ENCODE data around the gene MAML2.
A peak's percentile ranks its signal among the peaks of the same experiment; 100 is the strongest.
"Not testable (repeated sequence)": the region's sequence is repeated elsewhere in the genome, so short reads cannot be mapped to it uniquely, and the experiment has no call there.

Gene MAML2

DNA sequence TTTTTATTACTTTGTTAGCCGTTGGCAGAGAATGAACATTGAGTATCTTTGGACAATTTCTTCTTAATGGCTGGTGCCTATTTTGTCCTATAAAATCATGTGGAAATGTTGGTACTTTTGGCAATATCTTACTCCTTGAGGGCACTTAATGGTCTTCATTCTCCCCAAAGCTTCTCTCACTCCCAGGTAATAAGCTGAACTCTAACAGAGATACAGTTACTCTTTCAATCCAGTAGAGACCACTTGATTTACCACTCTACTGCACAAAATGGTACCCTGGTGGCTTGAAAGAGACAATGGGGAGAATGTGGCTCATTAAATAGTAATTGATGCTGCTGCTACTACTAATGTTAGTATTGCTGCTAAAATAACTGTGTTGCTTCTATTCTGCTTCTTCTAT is 53.0 kb downstream of the MAML2 start:
- Mint-ChIP-seq H3K36me3 (ENCODE audit: insufficient read depth) (no peaks in the 10 kb centered on the region), H3K9me3 (no peaks in the 10 kb centered on the region), H3K27me3 (no peaks in the 10 kb centered on the region), H3K4me1 (ENCODE audit: low read depth in 2 of 2) (peaks cover 8 to 34% of the 10 kb centered on the region in 2 donors), H3K4me3 (no peak overlapping the region), H3K27ac (no peak overlapping the region)
- DNase-seq (no peak), ATAC-seq (replicated peaks) (no peak)

DNA sequence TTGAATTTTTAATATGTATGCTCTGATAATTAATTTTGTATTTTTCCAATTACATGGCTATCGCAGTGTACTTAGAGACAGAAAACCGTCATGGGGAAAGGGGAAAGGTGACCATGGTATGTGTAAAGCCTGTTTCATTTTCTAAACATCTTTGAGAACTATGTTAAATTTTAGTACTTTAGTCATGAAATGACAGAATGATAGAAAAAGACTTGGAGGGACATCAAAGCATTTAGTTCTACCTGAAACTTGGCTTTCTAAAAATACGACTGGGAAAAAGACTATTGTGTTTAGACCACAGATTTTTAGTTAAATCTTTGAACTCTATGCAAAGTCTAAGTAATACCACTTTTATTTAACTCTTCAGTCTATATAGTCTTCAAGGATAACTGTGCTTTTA is 54.1 kb downstream of the MAML2 start:
- H3K36me3 Mint-ChIP-seq (ENCODE audit: insufficient read depth): no peaks in the 10 kb centered on the region
- H3K4me1 Mint-ChIP-seq (ENCODE audit: low read depth in 2 of 2): peaks cover 17 to 32% of the 10 kb centered on the region in 2 donors
- H3K27me3 Mint-ChIP-seq: no peaks in the 10 kb centered on the region
- no peak overlapping the region for H3K4me3 Mint-ChIP-seq
- no peak overlapping the region for H3K27ac Mint-ChIP-seq
- H3K9me3 Mint-ChIP-seq: no peaks in the 10 kb centered on the region
- ATAC-seq (replicated peaks) (no peak), DNase-seq (no peak)

DNA sequence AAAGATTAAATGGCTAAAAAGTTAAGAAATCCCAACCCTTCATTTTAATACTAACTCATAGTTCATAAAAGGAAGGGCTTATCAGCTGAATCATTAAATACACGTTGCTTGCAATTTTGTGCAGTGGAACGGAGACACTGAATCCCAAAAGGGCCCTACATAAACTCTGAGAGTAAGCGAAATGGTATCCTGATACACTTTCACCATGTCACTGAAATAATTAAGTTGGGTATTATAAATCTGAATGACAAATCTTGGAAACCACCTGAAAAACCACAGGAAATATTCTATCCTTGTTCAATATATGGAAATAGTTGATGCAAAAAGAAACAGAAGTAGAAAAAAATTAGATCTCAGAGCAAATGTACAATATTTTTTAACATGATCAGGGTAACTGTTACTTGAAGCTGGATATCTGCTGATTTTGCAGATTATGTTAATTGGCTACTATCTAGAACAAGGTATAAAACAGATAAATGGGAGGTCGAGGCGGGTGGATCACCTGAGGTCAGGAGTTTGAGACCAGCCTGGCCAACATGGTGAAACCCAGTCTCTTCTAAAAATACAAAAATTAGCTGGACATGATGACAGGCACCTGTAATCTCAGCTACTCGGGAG is 55.1 kb downstream of the MAML2 start:
- DNase-seq (no peak), ATAC-seq (replicated peaks) (no peak)
- Mint-ChIP-seq H3K4me3 (no peak overlapping the region), H3K27ac (no peak overlapping the region), H3K9me3 (no peaks in the 10 kb centered on the region), H3K27me3 (no peaks in the 10 kb centered on the region), H3K4me1 (ENCODE audit: low read depth in 2 of 2) (peaks cover 16 to 30% of the 10 kb centered on the region in 2 donors), H3K36me3 (ENCODE audit: insufficient read depth) (no peaks in the 10 kb centered on the region)

DNA sequence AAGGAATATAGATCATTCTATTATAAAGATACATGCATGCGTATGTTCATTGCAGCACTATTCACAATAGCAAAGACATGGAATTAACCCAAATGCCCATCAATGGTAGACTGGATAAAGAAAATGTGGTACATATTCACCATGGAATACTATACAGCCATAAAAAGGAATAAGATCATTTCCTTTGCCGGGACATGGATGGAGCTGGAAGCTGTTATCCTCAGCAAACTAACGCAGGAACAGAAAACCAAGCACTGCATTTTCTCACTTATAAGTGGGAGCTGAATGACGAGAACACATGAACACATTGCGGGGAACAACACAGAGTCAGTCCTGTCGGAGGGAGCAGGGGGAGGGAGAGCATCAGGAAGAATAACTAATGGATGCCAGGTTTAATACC is 57.0 kb downstream of the MAML2 start:
- not testable (repeated sequence) for H3K4me3 Mint-ChIP-seq; H3K27me3 Mint-ChIP-seq; DNase-seq; H3K9me3 Mint-ChIP-seq; H3K36me3 Mint-ChIP-seq (ENCODE audit: insufficient read depth); H3K27ac Mint-ChIP-seq; ATAC-seq (replicated peaks)
- H3K4me1 Mint-ChIP-seq (ENCODE audit: low read depth in 2 of 2): peaks cover 13 to 32% of the 10 kb centered on the region in 2 donors

DNA sequence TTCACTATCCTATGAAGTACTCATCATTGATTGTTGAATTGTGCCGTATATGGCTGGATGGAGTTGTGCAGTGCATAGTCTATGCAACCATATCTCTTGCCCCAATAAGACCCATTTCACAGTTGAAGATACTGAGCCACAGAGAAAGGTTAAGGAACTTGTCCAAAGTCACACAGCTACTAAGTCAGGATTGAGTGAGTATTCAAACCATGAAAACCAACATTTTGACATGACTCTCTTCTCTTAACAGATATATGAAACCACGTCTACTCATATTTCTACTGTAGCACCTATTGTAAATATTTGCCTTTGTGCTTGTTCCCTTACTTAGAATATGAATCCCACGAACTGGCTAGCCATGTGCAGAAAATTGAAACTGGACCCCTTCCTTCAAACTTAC is 58.1 kb downstream of the MAML2 start:
- H3K4me1 Mint-ChIP-seq (ENCODE audit: low read depth in 2 of 2): peaks cover 13 to 32% of the 10 kb centered on the region in 2 donors
- no peak overlapping the region for H3K4me3 Mint-ChIP-seq
- ATAC-seq (replicated peaks) (no peak), DNase-seq (no peak)
- H3K36me3 Mint-ChIP-seq (ENCODE audit: insufficient read depth): peaks cover 3% of the 10 kb centered on the region
- no peaks in the 10 kb centered on the region for H3K9me3 Mint-ChIP-seq
- no peaks in the 10 kb centered on the region for H3K27me3 Mint-ChIP-seq
- H3K27ac Mint-ChIP-seq: no peak overlapping the region

DNA sequence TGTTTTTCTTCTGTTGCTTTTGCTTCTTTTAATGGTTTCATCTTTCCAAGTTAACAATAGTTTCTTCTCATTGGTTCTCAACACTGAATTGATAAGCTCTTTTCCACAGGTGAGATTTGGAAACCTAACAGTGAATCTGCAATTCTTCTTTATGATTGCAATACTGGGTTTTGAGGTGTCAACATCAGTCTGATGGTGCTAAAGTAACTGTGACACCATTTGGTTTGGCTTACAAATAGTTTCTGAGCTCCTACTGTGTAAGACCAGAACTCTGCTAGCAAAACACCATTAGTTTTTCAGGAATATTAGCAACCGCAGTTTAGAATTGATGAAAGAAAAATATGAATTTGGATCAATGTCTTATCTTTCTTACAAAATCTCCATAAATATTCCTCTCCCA is 58.6 kb downstream of the MAML2 start:
- Mint-ChIP-seq H3K9me3 (no peaks in the 10 kb centered on the region), H3K4me1 (ENCODE audit: low read depth in 2 of 2) (peaks cover 13 to 32% of the 10 kb centered on the region in 2 donors), H3K4me3 (no peak overlapping the region), H3K36me3 (ENCODE audit: insufficient read depth) (peaks cover 3% of the 10 kb centered on the region), H3K27ac (no peak overlapping the region), H3K27me3 (no peaks in the 10 kb centered on the region)
- ATAC-seq (replicated peaks): no peak
- no peak for DNase-seq

DNA sequence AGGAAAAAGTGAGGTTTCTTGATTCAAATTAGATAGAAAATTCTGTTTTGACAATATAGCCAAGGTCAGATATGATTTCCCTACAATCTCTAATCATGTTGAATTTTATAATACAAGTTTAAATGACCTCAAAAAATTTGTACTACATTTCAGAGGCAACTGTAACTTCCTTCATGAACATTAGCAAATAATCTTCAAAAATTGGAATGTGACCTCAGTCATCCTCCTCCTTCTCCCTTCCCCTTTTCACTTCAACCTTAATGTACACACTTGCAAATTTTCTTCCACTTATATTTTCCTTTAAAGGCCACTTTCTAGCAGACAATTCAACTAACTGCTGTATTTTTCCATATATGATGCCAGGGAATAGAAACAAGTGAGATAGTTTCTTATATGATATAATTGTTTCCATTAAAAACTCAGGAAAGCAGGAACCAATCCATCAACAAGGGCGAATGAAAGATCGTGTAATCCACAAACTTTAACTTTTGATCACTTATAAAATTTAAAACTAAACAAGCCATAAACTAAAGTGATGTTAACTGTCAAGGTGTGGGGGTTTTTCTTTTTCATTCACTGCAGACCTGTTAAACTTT is 60.3 kb downstream of the MAML2 start:
- no peak for DNase-seq
- Mint-ChIP-seq H3K4me1 (ENCODE audit: low read depth in 2 of 2) (peaks cover 18 to 36% of the 10 kb centered on the region in 2 donors), H3K36me3 (ENCODE audit: insufficient read depth) (peaks cover 3% of the 10 kb centered on the region), H3K9me3 (no peaks in the 10 kb centered on the region), H3K4me3 (no peak overlapping the region), H3K27me3 (no peaks in the 10 kb centered on the region), H3K27ac (no peak overlapping the region)
- ATAC-seq (replicated peaks): no peak

DNA sequence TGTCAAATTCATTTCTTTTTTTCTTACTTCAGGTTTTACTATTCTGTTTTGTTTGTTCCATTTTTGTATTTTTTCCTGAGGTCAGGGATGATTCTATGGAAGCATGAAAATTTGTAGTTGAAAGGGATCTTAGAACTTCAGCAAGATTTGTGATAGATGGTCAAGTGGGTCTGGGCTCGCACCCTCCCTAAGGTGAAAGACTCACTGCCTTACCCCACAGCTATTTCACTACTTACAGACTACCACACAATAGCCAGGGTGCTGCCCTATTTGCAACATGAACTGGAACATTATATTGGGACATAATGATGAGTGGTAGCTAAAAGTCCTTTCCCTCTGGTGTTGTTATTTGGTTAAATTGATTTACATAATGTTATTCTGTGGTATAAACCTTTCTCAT is 62.6 kb downstream of the MAML2 start:
- no peak for DNase-seq
- no peaks in the 10 kb centered on the region for H3K9me3 Mint-ChIP-seq
- H3K27me3 Mint-ChIP-seq: no peaks in the 10 kb centered on the region
- no peak overlapping the region for H3K4me3 Mint-ChIP-seq
- H3K4me1 Mint-ChIP-seq (ENCODE audit: low read depth in 2 of 2): peaks cover 17 to 33% of the 10 kb centered on the region in 2 donors
- ATAC-seq (replicated peaks): no peak
- peaks cover 6% of the 10 kb centered on the region for H3K36me3 Mint-ChIP-seq (ENCODE audit: insufficient read depth)
- H3K27ac Mint-ChIP-seq: no peak overlapping the region

DNA sequence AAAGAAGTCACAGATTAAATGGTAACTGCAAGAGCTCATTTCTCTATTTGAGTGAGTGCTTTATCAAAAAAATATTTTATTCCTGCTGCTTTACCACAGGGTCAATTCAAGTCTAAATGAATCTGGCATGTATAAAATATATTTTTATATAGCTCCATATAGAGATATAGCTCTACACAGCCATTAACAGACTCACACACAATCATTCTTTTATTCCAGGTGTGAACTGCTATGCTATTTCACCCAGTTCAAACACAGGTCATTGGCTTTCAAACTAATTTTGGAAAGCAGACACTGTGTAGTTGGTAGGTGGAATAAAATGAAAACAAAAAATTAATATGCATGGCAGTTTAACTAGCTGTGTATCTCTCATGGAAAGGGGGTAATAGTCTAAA is 63.1 kb downstream of the MAML2 start:
- Mint-ChIP-seq H3K4me1 (ENCODE audit: low read depth in 2 of 2) (peaks cover 16 to 27% of the 10 kb centered on the region in 2 donors), H3K4me3 (no peak overlapping the region), H3K36me3 (ENCODE audit: insufficient read depth) (peaks cover 6% of the 10 kb centered on the region), H3K9me3 (no peaks in the 10 kb centered on the region), H3K27ac (no peak overlapping the region), H3K27me3 (no peaks in the 10 kb centered on the region)
- ATAC-seq (replicated peaks) (no peak), DNase-seq (no peak)

DNA sequence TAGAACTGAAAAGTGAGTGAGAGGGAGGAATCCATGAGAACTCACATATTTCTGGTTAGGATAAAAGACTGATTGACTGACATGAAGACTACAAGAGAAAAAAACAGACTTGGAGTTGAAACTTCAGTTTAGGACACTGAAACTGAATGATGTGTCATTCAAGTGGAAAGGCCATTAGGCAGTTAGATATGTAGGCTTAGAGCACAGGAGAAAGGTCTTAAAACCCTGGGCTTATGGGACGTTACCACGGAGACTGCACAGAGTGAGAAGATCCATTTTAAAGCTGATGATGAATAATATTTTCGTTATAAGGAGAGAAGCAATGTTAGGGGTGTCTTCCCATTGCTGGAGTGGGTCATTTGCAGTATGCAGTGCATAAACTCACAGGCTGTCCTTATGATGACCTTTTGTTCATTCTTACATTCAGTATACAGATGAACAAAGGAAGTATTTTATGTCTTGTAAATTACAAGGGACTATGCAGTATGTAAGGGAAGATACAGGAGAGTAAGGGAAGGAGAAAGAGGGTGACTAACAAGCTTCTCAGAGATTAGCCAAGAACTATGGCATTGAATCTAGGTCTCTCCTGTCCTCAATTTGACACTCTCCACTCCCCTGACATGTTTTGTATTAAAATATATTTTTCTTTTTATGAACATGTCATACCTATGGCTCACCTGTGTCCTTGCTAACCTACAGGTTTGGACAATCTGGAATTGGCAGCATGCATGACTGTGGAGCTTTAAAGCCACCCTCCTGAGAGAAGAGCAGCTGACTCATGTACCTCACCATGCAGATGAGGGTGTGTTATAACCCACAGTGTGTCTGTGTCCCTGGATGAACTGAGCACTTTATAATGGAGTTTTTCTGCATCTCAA is 63.7 kb downstream of the MAML2 start:
- ATAC-seq (replicated peaks): no peak
- H3K4me1 Mint-ChIP-seq (ENCODE audit: low read depth in 2 of 2): peaks cover 12 to 23% of the 10 kb centered on the region in 2 donors
- peaks cover 6% of the 10 kb centered on the region for H3K36me3 Mint-ChIP-seq (ENCODE audit: insufficient read depth)
- no peak for DNase-seq
- H3K9me3 Mint-ChIP-seq: no peaks in the 10 kb centered on the region
- H3K27ac Mint-ChIP-seq: no peak overlapping the region
- no peak overlapping the region for H3K4me3 Mint-ChIP-seq
- no peaks in the 10 kb centered on the region for H3K27me3 Mint-ChIP-seq

DNA sequence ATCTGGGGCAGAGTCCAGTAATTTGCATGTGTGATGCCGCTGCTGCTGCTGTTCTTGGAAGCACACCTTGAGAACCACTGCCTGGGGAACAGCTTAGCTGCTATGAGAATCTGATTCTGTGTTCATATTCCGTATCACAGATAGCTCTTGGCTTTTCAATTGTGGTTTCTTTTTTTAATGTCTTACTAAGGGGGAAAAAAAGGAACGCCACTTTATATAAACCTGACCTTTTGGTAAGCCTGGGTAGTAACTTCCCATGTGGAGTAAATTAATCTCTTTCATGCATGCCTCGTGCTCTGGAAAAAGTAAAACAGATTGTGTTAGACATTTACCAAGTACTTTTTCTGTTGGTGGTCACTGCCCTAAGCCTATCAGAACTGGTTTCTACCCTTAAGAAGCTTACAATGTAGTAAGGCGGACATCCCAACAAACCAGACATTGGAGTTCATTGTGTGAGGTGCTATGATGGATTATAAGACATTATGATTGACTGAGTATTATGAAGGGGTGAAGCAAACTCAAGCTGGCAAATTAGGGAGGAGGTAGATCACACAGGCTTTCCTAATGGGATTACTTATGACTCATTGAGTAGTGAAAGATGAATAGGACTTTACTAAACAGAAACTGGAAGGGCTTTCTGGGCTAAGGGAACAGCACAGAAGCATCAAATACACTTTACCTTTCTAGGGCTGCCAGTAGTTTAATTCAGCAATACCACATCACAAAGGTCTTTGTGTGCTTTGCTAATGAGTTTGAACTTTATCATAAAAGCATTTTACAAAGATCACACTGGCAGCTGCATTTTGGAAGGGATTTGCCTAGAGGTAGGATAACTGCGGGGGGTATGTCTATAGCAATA is 64.7 kb downstream of the MAML2 start:
- no peaks in the 10 kb centered on the region for H3K9me3 Mint-ChIP-seq

DNA sequence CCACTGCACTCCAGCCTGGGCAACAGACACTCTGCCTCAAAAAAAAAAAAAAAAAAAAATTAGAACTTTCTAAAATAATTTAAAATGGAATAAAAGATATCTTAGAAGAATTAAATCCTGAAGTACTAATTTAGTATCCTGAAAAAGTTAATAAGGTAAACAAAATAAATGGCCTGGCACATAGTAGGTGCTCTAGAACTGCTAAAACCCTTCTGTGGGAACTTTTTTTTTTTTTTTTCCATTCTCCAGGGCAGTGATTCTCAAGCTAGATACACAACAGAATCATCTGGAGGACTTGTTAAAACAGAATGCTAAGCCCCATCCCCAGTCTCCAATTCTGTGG is 65.3 kb downstream of the MAML2 start:
- DNase-seq: no peak
- Mint-ChIP-seq H3K4me1 (ENCODE audit: low read depth in 2 of 2) (peaks cover 6 to 11% of the 10 kb centered on the region in 2 donors), H3K27ac (no peak overlapping the region), H3K9me3 (no peaks in the 10 kb centered on the region), H3K36me3 (ENCODE audit: insufficient read depth) (peaks cover 6% of the 10 kb centered on the region), H3K4me3 (no peak overlapping the region), H3K27me3 (no peaks in the 10 kb centered on the region)
- no peak for ATAC-seq (replicated peaks)

More for the DNA sequence above, 64.7 kb downstream of the MAML2 start:
- DNase-seq: no peak
- Mint-ChIP-seq H3K36me3 (ENCODE audit: insufficient read depth) (peaks cover 6% of the 10 kb centered on the region), H3K4me1 (ENCODE audit: low read depth in 2 of 2) (peaks cover 5 to 14% of the 10 kb centered on the region in 2 donors), H3K27me3 (no peaks in the 10 kb centered on the region), H3K4me3 (no peak overlapping the region), H3K27ac (peak overlapping the region in 1 of 2 donors; percentile 11)
- no peak for ATAC-seq (replicated peaks)

DNA sequence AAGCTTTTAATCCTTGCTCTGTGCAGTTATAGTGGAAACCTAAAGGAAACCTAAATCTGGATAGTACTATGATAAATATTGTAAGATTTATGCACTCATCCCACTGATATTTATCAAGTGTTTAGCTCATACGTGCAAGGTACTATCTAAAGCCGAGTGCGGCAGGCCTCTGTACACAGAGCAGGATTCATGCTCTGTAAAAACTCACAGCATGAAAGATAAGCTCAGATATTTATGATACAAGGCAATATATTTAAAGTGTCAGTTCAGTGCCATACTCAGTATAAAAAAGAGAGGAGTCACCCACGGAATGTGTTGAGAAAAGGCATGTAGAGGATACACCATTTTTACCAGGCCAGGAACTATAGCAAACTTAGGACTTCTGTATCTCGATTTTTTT is 66.2 kb downstream of the MAML2 start:
- H3K9me3 Mint-ChIP-seq: no peaks in the 10 kb centered on the region
- no peak overlapping the region for H3K27ac Mint-ChIP-seq
- H3K27me3 Mint-ChIP-seq: no peaks in the 10 kb centered on the region
- peaks cover 8% of the 10 kb centered on the region in 2 donors for H3K4me1 Mint-ChIP-seq (ENCODE audit: low read depth in 2 of 2)
- H3K36me3 Mint-ChIP-seq (ENCODE audit: insufficient read depth): peaks cover 6% of the 10 kb centered on the region
- ATAC-seq (replicated peaks) (no peak), DNase-seq (no peak)
- H3K4me3 Mint-ChIP-seq: no peak overlapping the region

Data from effector memory CD8-positive, alpha-beta T cell (primary cell).